DOHH2 (cell line): Measurements from ENCODE around the gene SCAMP2.

ENCODE experiments used
- CTCF ChIP-seq: fragments of 200-600 bp; sonication (generic); IDR thresholded peaks from one replicate; pipeline ENCODE4 v1.5.1; 2014; ENCODE audit warnings: antibody characterized with exemption, mild to moderate bottlenecking, low read depth, low read length; ENCODE audit not compliant: poor library complexity, severe bottlenecking
- EZH2phosphoT487 ChIP-seq: fragments of 200-600 bp; sonication (generic); IDR thresholded peaks from 2 replicates; pipeline ENCODE4 v1.6.1; 2017; ENCODE audit warnings: borderline replicate concordance, mild to moderate bottlenecking, antibody characterized with exemption, low read length, moderate library complexity, mixed read lengths

- TF ChIP-seq CTCF, result no peak
- TF ChIP-seq EZH2phosphoT487, result no peak
Observed at GRCh38 chr15:74857671-74858368, 15.3 kb downstream of the SCAMP2 start.
